GM18505 (cell line): ENCODE measurements around the gene MXRA7.

Experiments
- ATAC-seq: cut with Tn5 transposase; IDR thresholded peaks from one replicate; pipeline ENCODE4 v1.9.1; 2021; ENCODE audit not compliant: unreplicated experiment
- POLR2A ChIP-seq: IDR thresholded peaks from 4 replicates; pipeline ENCODE4 v1.6.1; 2011; ENCODE audit warnings: borderline replicate concordance; ENCODE audit not compliant: insufficient read depth, insufficient read length; ENCODE audit errors: extremely low read depth

MXRA7 gene

DNA sequence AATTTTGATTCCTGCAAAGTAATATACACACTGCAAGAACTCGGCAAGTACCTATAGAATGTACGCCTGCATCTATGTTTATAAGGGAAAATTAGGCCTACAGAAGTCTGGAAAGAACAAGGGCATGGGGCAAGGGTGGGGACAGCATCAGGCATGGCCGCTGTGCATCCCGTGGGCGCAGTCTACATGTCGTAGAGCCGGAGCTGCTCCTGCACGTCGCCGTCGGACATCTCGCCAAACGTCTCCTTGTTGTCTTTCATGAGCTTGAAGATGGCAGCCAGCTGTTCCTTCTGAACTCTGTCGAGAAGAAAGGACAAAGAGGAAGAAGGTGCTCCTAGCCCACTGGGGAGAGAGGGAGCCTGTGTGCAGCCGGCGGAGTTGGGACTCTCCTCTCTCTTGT, 33.4 kb downstream of the MXRA7 start:
- no peak for ATAC-seq
- TF ChIP-seq POLR2A = no peak

DNA sequence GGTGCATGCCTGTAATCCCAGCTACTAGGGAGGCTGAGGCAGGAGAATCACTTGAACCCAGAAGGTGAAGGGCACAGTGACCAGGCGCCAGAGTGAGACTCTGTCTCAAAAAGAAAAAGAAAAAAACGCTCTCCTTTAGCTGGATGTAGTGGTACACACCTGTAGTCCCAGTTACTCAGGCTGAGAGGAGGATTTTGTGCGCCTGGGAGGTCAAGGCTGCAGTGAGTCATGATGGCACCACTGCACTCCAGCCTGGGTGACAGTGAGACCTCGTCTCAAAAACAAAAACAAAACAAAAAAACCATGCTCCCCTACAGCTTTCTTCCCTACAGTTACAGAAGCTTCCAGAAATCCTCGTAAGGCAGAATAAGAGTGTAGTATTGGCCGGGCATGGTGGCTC, 34.1 kb downstream of the MXRA7 start:
- ATAC-seq = no peak
- TF ChIP-seq POLR2A = no peak

DNA sequence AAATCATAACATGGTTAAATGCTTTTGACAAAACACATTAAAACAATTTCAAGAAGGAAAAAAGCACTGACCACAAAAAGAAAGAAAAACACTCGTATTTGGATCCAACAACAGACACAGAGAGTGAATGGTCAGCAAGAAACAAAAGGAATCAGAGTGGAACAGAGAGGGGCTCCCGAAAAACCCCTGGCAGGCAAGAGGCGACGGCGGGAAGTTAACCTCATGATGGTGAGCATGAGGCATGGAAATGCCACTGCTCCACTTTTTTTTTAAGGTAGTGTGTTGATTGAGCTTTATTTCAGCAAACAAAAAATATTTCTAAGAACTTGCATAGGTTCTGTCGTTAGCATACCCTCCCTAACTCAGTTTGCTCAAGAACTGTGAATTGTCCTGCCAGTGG, 35.1 kb downstream of the MXRA7 start:
- no peak for TF ChIP-seq POLR2A
- no peak for ATAC-seq

DNA sequence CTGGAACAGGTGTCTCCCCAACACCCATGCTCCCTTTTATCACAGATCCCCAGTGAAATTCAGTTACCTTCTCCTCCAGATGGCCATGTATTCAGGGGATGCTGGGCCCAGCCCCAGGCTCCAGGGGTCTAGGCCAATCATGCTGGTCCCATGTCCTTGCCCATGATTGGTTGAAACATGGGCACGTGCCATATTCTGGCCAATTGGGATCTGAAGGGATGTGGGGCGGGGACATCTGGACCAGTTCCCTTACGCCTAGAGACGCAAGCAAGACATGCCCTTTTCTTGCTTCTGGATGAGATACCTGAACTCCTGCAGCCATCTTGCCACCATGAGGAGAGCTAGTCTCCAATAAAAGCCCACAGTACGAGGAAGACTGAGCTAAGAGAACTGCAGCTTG, 36.2 kb downstream of the MXRA7 start:
- ATAC-seq = no peak
- TF ChIP-seq POLR2A = no peak

DNA sequence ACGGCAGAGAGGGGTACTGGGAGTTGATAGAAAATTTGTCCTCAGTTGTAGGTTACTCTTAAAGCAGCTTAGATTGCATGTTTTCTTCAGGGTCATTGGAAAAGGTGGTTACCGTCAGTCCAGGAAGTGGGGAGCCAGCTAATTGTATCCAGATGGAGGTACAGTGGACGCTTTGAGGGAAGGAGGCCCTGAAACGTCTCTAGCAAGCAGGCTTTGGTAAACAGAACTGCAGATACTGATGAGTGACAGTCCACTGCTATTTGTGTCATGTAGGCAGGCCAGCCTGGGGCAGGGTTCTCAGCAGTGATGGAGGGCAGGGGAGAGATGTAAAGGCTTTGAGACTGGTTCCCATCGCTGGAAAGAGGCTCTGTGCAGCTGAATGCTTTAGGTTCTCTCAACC, 37.0 kb downstream of the MXRA7 start:
- TF ChIP-seq POLR2A = no peak
- ATAC-seq = no peak

DNA sequence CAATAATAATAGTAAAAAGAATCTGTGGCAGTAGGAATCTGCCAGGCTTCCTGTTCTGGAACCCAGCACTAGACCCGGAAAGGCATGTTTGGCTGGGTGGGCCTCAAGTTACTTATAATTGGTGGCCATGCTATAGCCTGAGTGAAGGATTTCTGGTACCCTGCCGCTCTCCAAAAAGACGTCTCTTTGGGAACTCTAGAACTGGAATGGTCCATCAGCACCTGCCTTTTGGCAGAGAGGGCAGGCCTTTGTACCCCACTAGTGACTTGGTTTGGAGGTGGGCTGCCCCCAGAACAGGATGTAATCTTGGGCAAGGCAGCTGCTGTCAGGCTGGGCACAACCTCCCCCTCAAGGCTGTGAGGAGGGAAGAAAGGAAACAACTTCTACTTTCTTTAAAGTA, 37.9 kb downstream of the MXRA7 start:
- TF ChIP-seq POLR2A = no peak
- ATAC-seq = no peak

DNA sequence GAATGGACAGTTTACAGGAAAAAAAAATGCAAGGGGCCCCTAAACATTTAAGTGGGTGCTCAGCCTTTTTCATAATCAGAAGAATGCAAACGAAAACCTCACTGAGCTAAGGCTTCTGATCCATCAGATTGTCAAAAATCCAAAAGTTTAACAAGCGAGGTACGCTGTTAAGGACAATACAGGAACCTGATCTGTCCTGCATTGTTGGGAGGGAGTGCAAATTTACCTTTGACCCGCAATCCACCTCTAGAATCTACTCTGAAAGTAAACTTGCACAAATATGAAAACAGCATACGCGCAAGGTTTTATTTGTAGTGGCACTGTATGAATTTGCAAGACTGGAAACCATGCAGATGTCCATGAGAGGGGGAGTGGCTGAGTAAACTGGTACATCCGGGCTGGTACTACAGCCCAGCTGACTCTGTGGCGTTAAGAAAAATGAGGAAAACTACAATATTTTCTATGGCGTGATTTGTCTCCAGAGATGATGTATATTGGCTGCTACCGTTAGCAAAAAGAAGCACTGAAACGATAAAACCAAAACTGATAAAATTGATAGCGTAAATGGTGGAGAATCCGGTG, 38.4 kb downstream of the MXRA7 start:
- ATAC-seq = no peak
- TF ChIP-seq POLR2A = no peak

DNA sequence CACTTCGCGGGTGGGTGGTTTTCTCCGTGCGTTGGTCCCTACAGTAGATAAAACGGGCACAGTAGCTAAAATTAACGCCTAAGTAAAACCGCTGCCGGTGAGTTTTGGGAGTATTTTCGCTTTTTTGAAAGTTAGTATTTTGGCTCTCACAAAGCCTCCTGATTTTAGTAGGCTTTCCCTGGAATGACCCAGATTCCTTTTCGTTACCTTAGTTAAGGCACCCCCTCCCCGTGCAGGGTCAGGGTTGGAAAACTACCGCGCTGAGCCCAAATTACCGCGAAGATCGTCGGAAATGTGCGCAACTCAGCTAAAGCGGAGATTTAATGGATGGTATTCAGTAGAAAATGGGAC, 38.9 kb downstream of the MXRA7 start:
- peak; percentile 77 for TF ChIP-seq POLR2A
- no peak for ATAC-seq

DNA sequence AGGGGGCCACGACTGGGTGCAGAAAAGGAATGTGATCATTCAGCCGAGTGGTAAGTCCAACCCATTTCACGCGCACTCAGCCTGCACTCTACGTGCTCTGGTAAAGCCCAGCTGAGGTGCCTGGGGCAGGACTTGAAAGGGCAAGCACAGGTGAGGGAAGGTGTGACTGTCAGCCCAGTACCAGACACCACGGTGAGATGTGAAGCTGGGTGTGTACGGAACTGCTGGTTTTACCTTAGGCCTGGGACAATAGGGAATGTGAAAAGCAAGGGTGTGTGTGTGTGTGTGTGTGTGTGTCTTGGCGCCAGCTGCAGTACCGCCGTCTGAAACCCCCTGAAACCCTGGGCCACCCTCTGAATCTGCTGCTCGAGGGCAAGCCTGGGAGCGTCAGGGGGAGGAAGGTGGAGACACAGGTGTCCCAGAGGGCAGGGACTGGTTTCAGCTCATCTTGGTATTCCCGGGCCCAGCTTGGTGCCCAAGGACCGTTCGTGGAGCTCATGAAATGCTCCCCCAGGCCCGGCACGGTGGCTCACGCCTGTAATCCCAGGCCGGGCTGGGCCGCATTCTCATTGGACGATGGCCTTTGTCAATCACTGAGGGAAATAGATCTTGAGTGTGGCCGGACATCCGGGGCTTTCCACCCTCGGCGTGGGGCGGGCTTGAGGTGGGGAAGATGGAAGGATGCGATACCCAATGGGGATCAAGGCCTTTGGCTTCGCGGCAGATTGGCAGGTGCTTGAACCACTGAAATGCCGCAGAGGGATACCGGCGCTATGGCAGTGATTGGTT, 39.4 kb downstream of the MXRA7 start:
- TF ChIP-seq POLR2A = peak; percentile 77
- ATAC-seq = peak; percentile 97

DNA sequence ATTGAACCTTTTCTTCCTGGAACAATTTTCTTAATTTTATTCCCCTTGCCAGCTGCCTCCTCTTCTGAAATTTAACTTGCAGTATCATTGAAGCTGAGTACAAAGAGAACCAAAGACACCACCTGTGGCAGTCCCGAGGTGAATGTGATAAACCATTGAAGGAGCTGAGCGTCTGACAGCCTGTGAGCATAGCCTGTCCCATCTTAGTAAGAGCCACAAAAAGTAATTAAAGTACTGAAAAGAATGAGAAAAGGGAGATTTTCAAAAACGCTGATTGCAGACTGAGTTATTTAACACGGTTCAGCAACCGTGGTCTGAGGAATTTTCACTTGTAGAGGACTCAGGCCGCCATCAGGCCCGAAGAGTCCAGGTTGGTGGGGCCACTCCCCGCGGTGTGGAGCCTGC, 40.0 kb downstream of the MXRA7 start:
- no peak for TF ChIP-seq POLR2A
- ATAC-seq = no peak

DNA sequence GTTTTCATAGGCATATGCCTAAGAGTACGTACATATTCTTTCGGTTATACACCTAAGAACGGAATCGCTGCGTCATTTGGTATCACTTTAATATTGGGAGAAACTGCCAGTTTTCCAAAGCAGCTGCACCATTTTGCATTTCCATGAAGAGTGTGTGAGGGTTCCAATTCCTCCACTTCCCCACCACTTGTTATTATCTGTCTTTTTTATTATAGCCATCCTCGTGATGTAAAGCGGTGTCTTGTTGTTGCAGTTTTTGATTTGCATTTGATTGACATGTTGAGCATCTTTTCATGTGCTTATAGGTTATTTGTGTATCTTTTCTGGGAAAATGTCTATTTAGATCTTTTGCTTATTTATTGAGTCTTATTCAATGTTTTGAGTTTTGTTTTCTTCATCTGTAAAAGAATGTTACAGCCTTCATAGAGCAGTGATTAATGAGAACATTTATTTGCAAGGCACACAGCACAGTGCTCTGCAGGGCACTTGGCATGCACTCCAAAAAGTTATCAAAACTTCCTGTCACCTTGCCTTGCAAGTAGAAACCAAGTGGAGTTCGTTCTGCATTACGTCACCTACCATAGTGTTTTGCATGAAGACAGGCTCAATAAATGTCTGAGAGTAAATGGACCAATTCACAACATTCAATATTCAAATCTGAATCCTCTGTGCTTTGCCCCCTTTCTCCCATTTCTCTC, 40.6 kb downstream of the MXRA7 start:
- TF ChIP-seq POLR2A = no peak
- no peak for ATAC-seq

DNA sequence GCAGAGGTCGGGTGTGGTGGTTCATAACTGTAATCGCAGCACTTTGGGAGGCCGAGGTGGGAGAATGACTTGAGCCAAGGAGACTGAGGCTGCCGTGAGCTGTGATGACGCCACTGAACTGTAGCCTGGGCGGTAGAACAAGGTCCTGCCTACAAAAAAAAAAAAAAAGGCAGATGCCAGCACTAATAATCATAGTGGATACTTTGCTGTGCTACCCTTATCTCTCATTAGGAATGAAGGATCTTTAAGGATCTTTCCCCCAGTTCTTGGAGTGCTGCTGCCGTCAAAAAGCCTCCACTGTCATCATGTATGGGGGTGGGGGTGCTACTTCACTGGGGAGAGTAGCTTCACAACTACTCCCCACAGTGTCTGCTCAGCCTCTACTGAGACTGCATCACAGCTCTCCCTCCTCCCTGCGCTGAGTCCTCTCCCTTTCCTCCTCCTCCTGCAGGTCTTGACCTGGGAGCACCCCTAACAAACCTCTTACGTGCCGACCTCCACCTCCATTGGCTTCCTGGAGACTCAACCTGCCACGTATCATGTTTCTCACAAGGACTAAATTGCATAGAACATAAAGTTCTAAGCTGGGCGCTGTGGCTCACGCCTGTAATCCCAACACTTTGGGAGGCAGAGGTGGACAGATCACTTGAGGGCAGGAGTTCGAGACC, 42.8 kb downstream of the MXRA7 start:
- no peak for ATAC-seq
- no peak for TF ChIP-seq POLR2A

DNA sequence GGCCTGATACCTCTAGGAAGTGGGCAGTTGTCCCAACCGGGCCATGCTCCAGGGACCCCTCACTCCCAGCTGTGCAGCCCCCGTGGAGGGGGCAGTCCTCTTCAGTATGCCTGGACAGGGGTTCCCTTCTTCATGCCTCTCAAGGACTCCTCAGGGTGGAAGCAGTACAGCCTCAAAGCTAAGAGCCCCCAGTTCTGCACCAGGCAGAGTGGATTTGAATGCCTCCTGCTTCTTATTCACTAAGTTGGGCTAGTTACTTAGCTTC, 43.3 kb downstream of the MXRA7 start:
- no peak for ATAC-seq
- no peak for TF ChIP-seq POLR2A

DNA sequence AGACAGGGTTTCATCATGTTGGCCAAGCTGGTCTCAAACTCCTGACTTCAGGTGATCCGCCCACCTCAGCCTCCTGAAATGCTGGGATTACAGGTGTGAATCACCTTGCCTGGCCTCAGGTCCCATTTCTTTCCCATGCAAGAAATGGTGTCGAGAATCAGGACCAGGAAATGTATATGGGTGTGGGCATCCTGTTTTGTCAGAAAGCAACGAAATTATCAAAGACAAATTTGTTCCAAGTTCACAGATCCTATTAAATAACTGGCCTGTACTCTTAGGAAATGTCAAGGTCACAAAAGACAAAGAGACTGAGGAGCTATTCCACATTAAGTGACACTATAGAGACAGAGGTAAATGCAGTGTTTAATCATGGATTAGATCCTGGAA, 50.1 kb downstream of the MXRA7 start:
- no peak for TF ChIP-seq POLR2A

More for the DNA sequence above, 50.1 kb downstream of the MXRA7 start:
- ATAC-seq = no peak
